NCI-H774 (cell line): ENCODE data around the gene ARMH4.
"Not testable (repeated sequence)": the region's sequence is repeated elsewhere in the genome, so short reads cannot be mapped to it uniquely, and the experiment has no call there.

Experiments used
- DNase-seq: peaks from one replicate; lab custom pipeline; 2025; lab: John Stamatoyannopoulos, UW

ARMH4 gene

GRCh38 chr14:58146399-58146798 lies 5.6 kb downstream of the ARMH4 start:
- DNase-seq = no peak

GRCh38 chr14:58145936-58146335 lies 6.1 kb downstream of the ARMH4 start:
- DNase-seq = no peak

- no peak for DNase-seq
These were observed 8.9 kb downstream of the ARMH4 start for GRCh38 chr14:58143106-58143505.

- no peak for DNase-seq
These were observed 10.1 kb downstream of the ARMH4 start for GRCh38 chr14:58141893-58142292.

- no peak for DNase-seq
These were observed 13.1 kb downstream of the ARMH4 start for GRCh38 chr14:58138714-58139482.

- DNase-seq = no peak
These were observed 13.8 kb downstream of the ARMH4 start for GRCh38 chr14:58138031-58138713.

GRCh38 chr14:58133739-58134138 lies 18.3 kb downstream of the ARMH4 start:
- DNase-seq = no peak

- DNase-seq = no peak
These were observed 20.6 kb downstream of the ARMH4 start for GRCh38 chr14:58131386-58131785.

GRCh38 chr14:58130116-58130782 lies 21.8 kb downstream of the ARMH4 start:
- no peak for DNase-seq

- DNase-seq = no peak
These were observed 22.8 kb downstream of the ARMH4 start for GRCh38 chr14:58129208-58129607.

GRCh38 chr14:58128416-58128815 lies 23.6 kb downstream of the ARMH4 start:
- no peak for DNase-seq

- not testable (repeated sequence) for DNase-seq
These were observed 29.5 kb downstream of the ARMH4 start for GRCh38 chr14:58122546-58122945.

GRCh38 chr14:58121530-58122186 lies 30.4 kb downstream of the ARMH4 start:
- no peak for DNase-seq

GRCh38 chr14:58119381-58119780 lies 32.6 kb downstream of the ARMH4 start:
- DNase-seq = no peak

GRCh38 chr14:58118097-58118815 lies 33.8 kb downstream of the ARMH4 start:
- DNase-seq = no peak

- DNase-seq = no peak
These were observed 42.3 kb downstream of the ARMH4 start for GRCh38 chr14:58109744-58110143.

- DNase-seq = no peak
These were observed 43.3 kb downstream of the ARMH4 start for GRCh38 chr14:58108717-58109116.

- no peak for DNase-seq
These were observed 44.0 kb downstream of the ARMH4 start for GRCh38 chr14:58107947-58108552.

GRCh38 chr14:58107041-58107440 lies 45.0 kb downstream of the ARMH4 start:
- DNase-seq = no peak

- DNase-seq = no peak
These were observed 45.6 kb downstream of the ARMH4 start for GRCh38 chr14:58106446-58106845.

- no peak for DNase-seq
These were observed 47.2 kb downstream of the ARMH4 start for GRCh38 chr14:58104808-58105207.
